ENCODE results near the gene TUBA1C.
"Not testable (repeated sequence)": the region's sequence is repeated elsewhere in the genome, so short reads cannot be mapped to it uniquely, and the experiment has no call there.

- not testable (repeated sequence) for TF ChIP-seq CTCF, EZH2, EZH2phosphoT487 (IDR thresholded peaks at IDR 0.05)
Observed at GRCh38 chr12:49280545-49280944, 15.7 kb downstream of the TUBA1C start.

Data from neural progenitor cell (in vitro differentiated cells).